CD14-positive monocyte (primary cell): ENCODE data around the gene MLIP. TPM values are rescaled to one million over a fixed set of nuclear protein-coding genes. Genes with fewer than 3 reads are reported as not detected.

Experiments
- DNase-seq, 3 donors: peaks; one replicate each; pipeline ENCODE4 v3.0.0-alpha.2; 2011 to 2022
- H2AFZ ChIP-seq: 2 replicates; pipeline ENCODE4 v1.6.0; 2012; ENCODE audit warnings: mild to moderate bottlenecking, low read depth, low read length, inconsistent platforms; ENCODE audit not compliant: insufficient read depth, poor library complexity, severe bottlenecking
- H3K27ac ChIP-seq, 2 donors: 1 replicate in 1 of 2; 2 replicates in 1 of 2; pipeline ENCODE4 v1.5.1; 2012 to 2013; ENCODE audit warnings: low read length in 2 of 2, control low read depth in 1 of 2, inconsistent platforms in 1 of 2, low read depth in 1 of 2, mild to moderate bottlenecking in 1 of 2
- H3K27me3 ChIP-seq, 2 donors: one replicate each; pipeline versions ENCODE4 v1.6.0 to v1.6.1; 2011 to 2013; ENCODE audit warnings: low read length in 2 of 2; ENCODE audit not compliant: control insufficient read depth in 2 of 2, insufficient read depth in 2 of 2
- H3K36me3 ChIP-seq, 2 donors: replicated peaks in 1 of 2; 1 replicate in 1 of 2; 2 replicates in 1 of 2; pipeline versions ENCODE4 v1.5.1 to v1.6.1; 2012 to 2013; ENCODE audit warnings: low read length in 2 of 2, control low read depth in 1 of 2, inconsistent platforms in 1 of 2, mild to moderate bottlenecking in 1 of 2; ENCODE audit not compliant: insufficient read depth in 2 of 2, control insufficient read depth in 1 of 2
- H3K4me1 ChIP-seq, 2 donors: 1 replicate in 1 of 2; 2 replicates in 1 of 2; pipeline versions ENCODE4 v1.5.1 to v1.6.1; 2012 to 2013; ENCODE audit warnings: low read length in 2 of 2, control low read depth in 1 of 2, inconsistent platforms in 1 of 2, mild to moderate bottlenecking in 1 of 2, moderate library complexity in 1 of 2; ENCODE audit not compliant: insufficient read depth in 2 of 2, control insufficient read depth in 1 of 2
- H3K4me2 ChIP-seq: replicated peaks from 2 replicates; pipeline ENCODE3; 2012; ENCODE audit warnings: low read length, moderate library complexity, mild to moderate bottlenecking; ENCODE audit not compliant: poor library complexity, severe bottlenecking; ENCODE audit errors: extremely low read depth
- H3K4me3 ChIP-seq, 3 experiments: fragments of 200-600 bp in 1 of 3; sonication (generic) in 1 of 3; replicated peaks in 1 of 3; 1 replicate in 2 of 3; 2 replicates in 1 of 3; pipeline ENCODE4 v1.5.1; 2011 to 2013; ENCODE audit warnings: low read length in 3 of 3, mild to moderate bottlenecking in 3 of 3, control low read depth in 2 of 3, low read depth in 2 of 3, inconsistent platforms in 1 of 3, moderate library complexity in 1 of 3
- H3K79me2 ChIP-seq: 2 replicates; pipeline ENCODE4 v1.6.0; 2012; ENCODE audit warnings: mild to moderate bottlenecking, control low read depth, inconsistent platforms, low read length, moderate library complexity; ENCODE audit not compliant: insufficient read depth
- H3K9ac ChIP-seq: 2 replicates; pipeline ENCODE4 v1.6.0; 2017; ENCODE audit warnings: low read length, mild to moderate bottlenecking; ENCODE audit not compliant: insufficient read depth, poor library complexity, severe bottlenecking
- H3K9me3 ChIP-seq, 2 donors: replicated peaks in 1 of 2; 1 replicate in 1 of 2; 2 replicates in 1 of 2; pipeline versions ENCODE4 v1.5.1 to v1.6.1; 2012 to 2013; ENCODE audit warnings: low read length in 2 of 2, control low read depth in 1 of 2; ENCODE audit not compliant: control insufficient read depth in 1 of 2, insufficient read depth in 1 of 2
- H4K20me1 ChIP-seq: 2 replicates; pipeline ENCODE4 v1.6.0; 2012; ENCODE audit warnings: mild to moderate bottlenecking, low read length, control low read depth, moderate library complexity; ENCODE audit not compliant: insufficient read depth
- H3K27ac Mint-ChIP-seq, 7 donors: one replicate each; pipeline ENCODE4 v1.8.0; 2020; ENCODE audit warnings: mild to moderate bottlenecking in 7 of 7, mixed read lengths in 7 of 7, moderate library complexity in 6 of 7, inconsistent platforms in 2 of 7
- H3K27me3 Mint-ChIP-seq, 3 donors: one replicate each; pipeline ENCODE4 v1.8.0; 2021 to 2022; ENCODE audit warnings: low read depth in 3 of 3, mild to moderate bottlenecking in 3 of 3, mixed read lengths in 3 of 3, moderate library complexity in 3 of 3, inconsistent platforms in 1 of 3
- H3K36me3 Mint-ChIP-seq, 2 donors: one replicate each; pipeline ENCODE4 v1.8.0; 2020; ENCODE audit warnings: mixed read lengths in 2 of 2, inconsistent platforms in 1 of 2, mild to moderate bottlenecking in 1 of 2
- H3K4me1 Mint-ChIP-seq: one replicate; pipeline ENCODE4 v1.8.0; 2020; ENCODE audit warnings: mild to moderate bottlenecking, mixed read lengths
- H3K4me3 Mint-ChIP-seq, 2 donors: one replicate each; pipeline ENCODE4 v1.8.0; 2020; ENCODE audit warnings: mild to moderate bottlenecking in 2 of 2, mixed read lengths in 2 of 2, moderate library complexity in 1 of 2
- H3K9me3 Mint-ChIP-seq, 7 donors: one replicate each; pipeline ENCODE4 v1.8.0; 2020 to 2022; ENCODE audit warnings: mixed read lengths in 7 of 7, mild to moderate bottlenecking in 6 of 7, moderate library complexity in 6 of 7, inconsistent platforms in 2 of 7
- WGBS: methylation state at CpG from one replicate; pipeline ENCODE4 v1.1.5; 2013; ENCODE audit warnings: missing lambda C conversion rate; ENCODE audit not compliant: insufficient coverage; 5-methylcytosine and 5-hydroxymethylcytosine counted together
- intact Hi-C, 2 donors: fragments of 100-400 bp; cut with micrococcal nuclease; formaldehyde crosslinking; loops; one replicate each; pipeline versions ENCODE4 v1.15.0 to v1.15.1; 2023
- polyA minus RNA-seq: library from RNA; depleted of rRNA, polyadenylated mRNA; stranded (reverse); fragments of >200 nt; gene quantifications from 2 replicates; pipeline ENCODE4 v1.2.3, GENCODE V29; 2012
- polyA plus RNA-seq, 3 donors: library from polyadenylated mRNA; depleted of rRNA in 1 of 3; unstranded in 2 of 3; stranded (reverse) in 1 of 3; fragments of 300-500 nt in 2 of 3; fragments of >200 nt in 1 of 3; fragmentation: Illumina TruSeq in 2 of 3; gene quantifications; 1 replicate in 2 of 3; 2 replicates in 1 of 3; pipeline ENCODE4 v1.2.3, GENCODE V29; 2012 to 2021
- total RNA-seq, 12 experiments: library from RNA in 1 of 12; stranded (reverse) in 1 of 12; fragments of 120-200 nt in 1 of 12; gene quantifications; one replicate each; pipeline ENCODE4 v1.2.4 and lab custom pipeline; 2013 to 2026; ENCODE audit warnings: mixed read lengths in 6 of 12, inconsistent platforms in 1 of 12
- TF ChIP-seq, protein P1 (sequence below): fragments of 200-600 bp; IDR thresholded peaks from one replicate; pipeline ENCODE4 v1.8.0; 2022; ENCODE audit warnings: antibody characterized with exemption, mild to moderate bottlenecking

MLIP gene, protein sequence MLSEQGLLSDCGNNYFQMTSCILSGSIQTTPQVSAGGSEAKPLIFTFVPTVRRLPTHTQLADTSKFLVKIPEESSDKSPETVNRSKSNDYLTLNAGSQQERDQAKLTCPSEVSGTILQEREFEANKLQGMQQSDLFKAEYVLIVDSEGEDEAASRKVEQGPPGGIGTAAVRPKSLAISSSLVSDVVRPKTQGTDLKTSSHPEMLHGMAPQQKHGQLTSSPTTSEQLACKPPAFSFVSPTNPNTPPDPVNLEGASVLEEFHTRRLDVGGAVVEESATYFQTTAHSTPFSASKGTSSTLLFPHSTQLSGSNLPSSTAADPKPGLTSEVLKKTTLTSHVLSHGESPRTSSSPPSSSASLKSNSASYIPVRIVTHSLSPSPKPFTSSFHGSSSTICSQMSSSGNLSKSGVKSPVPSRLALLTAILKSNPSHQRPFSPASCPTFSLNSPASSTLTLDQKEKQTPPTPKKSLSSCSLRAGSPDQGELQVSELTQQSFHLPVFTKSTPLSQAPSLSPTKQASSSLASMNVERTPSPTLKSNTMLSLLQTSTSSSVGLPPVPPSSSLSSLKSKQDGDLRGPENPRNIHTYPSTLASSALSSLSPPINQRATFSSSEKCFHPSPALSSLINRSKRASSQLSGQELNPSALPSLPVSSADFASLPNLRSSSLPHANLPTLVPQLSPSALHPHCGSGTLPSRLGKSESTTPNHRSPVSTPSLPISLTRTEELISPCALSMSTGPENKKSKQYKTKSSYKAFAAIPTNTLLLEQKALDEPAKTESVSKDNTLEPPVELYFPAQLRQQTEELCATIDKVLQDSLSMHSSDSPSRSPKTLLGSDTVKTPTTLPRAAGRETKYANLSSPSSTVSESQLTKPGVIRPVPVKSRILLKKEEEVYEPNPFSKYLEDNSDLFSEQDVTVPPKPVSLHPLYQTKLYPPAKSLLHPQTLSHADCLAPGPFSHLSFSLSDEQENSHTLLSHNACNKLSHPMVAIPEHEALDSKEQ
- total RNA-seq (2013) = not detected
- polyA plus RNA-seq = not detected
- not detected in 2 replicates for polyA minus RNA-seq
- total RNA-seq (lab: John Stamatoyannopoulos, UW) = 0 to 2.4 (median 0.08) reads per million in 11 experiments

DNA sequence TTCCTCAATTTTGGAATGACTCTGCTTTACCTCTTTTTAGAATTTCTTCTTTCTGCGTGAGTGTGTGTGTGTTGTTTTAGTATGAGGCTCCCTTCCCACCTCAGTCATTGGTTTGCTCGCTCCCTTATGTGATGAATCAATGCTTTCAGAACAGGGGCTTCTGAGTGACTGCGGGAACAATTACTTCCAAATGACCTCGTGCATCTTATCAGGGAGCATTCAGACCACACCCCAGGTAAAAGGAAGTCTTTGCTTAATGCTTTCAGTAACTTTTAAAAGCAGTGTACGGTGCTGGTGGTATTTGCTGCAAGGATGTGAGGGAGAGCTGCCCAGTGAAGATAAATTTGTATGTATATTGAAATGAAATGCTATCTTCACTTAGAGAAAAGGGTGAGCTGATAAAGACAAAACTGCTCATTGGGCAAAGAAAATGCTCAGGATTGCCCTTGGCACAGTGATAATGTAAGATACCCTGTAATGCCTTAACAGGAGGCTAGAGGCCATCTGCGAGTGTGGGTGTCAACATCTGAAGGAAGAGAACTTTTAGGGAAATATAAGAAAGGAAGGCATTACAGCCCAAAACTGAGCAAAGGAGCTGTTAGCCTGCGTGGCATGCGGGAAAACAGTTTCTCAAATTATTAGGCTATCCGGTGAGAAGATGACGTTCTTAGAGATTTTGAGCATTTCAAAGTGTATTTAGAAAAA lies at the start of gene MLIP:
Gene MLIP (plus strand): TSS at position 103 of the 705 bp plus-strand sequence. CDS start 37 bp downstream, at position 140.
- no peaks in the 10 kb centered on the region for H3K36me3 Mint-ChIP-seq
- Histone ChIP-seq H3K4me3 (no peak within 1 kb of the TSS), H3K9ac (no peak within 1 kb of the TSS), H3K27ac (no peak within 1 kb of the TSS), H3K4me2 (no peak within 1 kb of the TSS), H4K20me1 (no peaks in the 10 kb centered on the region), H3K79me2 (no peaks in the 10 kb centered on the region), H2AFZ (no peak within 1 kb of the TSS), H3K36me3 (no peaks in the 10 kb centered on the region), H3K4me1 (no peaks in the 10 kb centered on the region), H3K27me3 (no peaks in the 10 kb centered on the region), H3K9me3 (peaks cover 0 to 8% of the 10 kb centered on the region in 2 donors)
- H3K4me3 Mint-ChIP-seq = no peak within 1 kb of the TSS
- 46% methylated on average over 2 of the region's 10 CpGs for WGBS
- DNase-seq = no peak
- H3K27me3 Mint-ChIP-seq = peaks cover 0 to 2% (median 0%) of the 10 kb centered on the region in 3 donors
- no peaks in the 10 kb centered on the region for H3K4me1 Mint-ChIP-seq
- H3K9me3 Mint-ChIP-seq = peaks cover 1 to 11% (median 4%) of the 10 kb centered on the region in 7 donors
- TF ChIP-seq, protein P1, sequence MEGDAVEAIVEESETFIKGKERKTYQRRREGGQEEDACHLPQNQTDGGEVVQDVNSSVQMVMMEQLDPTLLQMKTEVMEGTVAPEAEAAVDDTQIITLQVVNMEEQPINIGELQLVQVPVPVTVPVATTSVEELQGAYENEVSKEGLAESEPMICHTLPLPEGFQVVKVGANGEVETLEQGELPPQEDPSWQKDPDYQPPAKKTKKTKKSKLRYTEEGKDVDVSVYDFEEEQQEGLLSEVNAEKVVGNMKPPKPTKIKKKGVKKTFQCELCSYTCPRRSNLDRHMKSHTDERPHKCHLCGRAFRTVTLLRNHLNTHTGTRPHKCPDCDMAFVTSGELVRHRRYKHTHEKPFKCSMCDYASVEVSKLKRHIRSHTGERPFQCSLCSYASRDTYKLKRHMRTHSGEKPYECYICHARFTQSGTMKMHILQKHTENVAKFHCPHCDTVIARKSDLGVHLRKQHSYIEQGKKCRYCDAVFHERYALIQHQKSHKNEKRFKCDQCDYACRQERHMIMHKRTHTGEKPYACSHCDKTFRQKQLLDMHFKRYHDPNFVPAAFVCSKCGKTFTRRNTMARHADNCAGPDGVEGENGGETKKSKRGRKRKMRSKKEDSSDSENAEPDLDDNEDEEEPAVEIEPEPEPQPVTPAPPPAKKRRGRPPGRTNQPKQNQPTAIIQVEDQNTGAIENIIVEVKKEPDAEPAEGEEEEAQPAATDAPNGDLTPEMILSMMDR = no peak
- intact Hi-C loops = no loop called here
- H3K27ac Mint-ChIP-seq = no peak within 1 kb of the TSS

DNA sequence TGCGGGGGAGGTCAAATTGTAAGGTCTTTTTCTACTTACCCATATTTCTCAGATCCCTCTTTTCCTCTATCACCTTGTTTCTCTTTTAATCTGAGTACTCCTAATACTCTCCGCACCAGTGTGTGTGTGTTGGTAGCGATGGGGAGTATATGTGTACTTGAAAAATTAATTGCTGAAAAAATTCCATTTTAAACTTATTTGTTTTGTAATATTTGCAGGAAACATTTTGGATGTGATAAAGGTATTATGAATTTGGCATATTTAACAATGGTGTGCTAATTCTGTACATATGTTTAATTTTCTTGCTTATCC lies 48.1 kb upstream of the MLIP start:
- Mint-ChIP-seq H3K36me3 (no peaks in the 10 kb centered on the region), H3K27me3 (peaks cover 0 to 1% (median 0%) of the 10 kb centered on the region in 3 donors), H3K4me1 (no peaks in the 10 kb centered on the region), H3K4me3 (no peak overlapping the region), H3K9me3 (peaks cover 0 to 2% (median 0%) of the 10 kb centered on the region in 7 donors), H3K27ac (no peak overlapping the region)
- Histone ChIP-seq H3K9me3 (no peaks in the 10 kb centered on the region), H3K4me1 (no peaks in the 10 kb centered on the region), H3K4me2 (no peak overlapping the region), H3K27ac (no peak overlapping the region), H3K27me3 (no peaks in the 10 kb centered on the region), H3K9ac (no peak overlapping the region), H2AFZ (no peak overlapping the region), H3K36me3 (no peaks in the 10 kb centered on the region), H3K4me3 (no peak overlapping the region), H3K79me2 (no peaks in the 10 kb centered on the region), H4K20me1 (no peaks in the 10 kb centered on the region)
- DNase-seq = no peak
- intact Hi-C loops = no loop called here
- WGBS = no CpG with 5 or more reads among the region's 3 CpGs
- TF ChIP-seq, protein P1 = no peak
